Measurements from ENCODE around the gene PSME2. TPM values are rescaled to one million over a fixed set of nuclear protein-coding genes. Genes with fewer than 3 reads are reported as not detected.

The PSME2 gene
- total RNA-seq, 1 donor from 2014 or later: 110 TPM

DNA sequence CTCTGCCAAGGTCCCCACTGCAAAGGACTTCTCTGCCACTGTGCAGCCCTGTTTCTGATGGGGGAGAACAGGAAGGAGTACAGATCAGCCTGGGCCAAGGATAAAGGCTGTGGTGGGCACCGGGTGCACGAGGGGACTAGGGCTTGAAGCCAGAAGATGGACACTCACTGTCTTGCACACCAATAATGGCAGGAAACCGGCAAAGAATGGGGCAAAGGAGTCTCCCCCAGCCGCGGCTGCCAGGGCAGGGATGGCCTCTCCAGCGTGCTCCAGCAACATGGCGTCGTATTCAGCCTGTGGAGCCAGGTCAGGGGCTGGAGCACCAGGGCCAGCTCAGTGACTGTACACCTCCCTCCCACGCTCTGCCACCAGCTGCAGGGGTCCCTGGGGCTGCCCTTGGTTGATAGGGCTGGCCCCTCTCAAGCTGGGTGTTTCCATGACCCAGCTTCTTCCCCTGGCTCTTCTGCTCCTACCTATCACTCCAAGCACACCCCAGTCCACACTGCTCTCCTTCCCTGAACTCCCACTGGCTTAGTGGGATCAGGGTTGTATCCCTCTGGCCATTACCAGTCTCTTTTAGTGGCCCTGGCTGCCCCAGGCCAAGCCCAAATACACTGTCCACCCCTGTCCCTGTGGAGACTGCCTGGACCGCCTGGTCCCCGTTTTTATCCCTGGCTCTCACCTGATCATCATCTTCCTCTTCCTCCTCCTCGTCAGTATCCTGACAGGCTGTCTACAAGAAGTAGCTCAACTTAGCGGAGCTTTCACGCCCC is 35.9 kb upstream of the PSME2 start:
- no peak for DNase-seq (ENCODE audit: low read depth)
- TF ChIP-seq, protein P1, sequence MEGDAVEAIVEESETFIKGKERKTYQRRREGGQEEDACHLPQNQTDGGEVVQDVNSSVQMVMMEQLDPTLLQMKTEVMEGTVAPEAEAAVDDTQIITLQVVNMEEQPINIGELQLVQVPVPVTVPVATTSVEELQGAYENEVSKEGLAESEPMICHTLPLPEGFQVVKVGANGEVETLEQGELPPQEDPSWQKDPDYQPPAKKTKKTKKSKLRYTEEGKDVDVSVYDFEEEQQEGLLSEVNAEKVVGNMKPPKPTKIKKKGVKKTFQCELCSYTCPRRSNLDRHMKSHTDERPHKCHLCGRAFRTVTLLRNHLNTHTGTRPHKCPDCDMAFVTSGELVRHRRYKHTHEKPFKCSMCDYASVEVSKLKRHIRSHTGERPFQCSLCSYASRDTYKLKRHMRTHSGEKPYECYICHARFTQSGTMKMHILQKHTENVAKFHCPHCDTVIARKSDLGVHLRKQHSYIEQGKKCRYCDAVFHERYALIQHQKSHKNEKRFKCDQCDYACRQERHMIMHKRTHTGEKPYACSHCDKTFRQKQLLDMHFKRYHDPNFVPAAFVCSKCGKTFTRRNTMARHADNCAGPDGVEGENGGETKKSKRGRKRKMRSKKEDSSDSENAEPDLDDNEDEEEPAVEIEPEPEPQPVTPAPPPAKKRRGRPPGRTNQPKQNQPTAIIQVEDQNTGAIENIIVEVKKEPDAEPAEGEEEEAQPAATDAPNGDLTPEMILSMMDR (IDR thresholded peaks at IDR 0.05; ENCODE audit: insufficient read depth, low read length, poor library complexity, severe bottlenecking): no peak
- Histone ChIP-seq H3K36me3 (ENCODE audit: control insufficient read depth, insufficient read depth, low read length) (peaks cover 10% of the 10 kb centered on the region), H3K27me3 (ENCODE audit: control insufficient read depth, insufficient read depth, low read length) (no peaks in the 10 kb centered on the region), H3K4me3 (ENCODE audit: low read depth, low read length) (no peak overlapping the region)

DNA sequence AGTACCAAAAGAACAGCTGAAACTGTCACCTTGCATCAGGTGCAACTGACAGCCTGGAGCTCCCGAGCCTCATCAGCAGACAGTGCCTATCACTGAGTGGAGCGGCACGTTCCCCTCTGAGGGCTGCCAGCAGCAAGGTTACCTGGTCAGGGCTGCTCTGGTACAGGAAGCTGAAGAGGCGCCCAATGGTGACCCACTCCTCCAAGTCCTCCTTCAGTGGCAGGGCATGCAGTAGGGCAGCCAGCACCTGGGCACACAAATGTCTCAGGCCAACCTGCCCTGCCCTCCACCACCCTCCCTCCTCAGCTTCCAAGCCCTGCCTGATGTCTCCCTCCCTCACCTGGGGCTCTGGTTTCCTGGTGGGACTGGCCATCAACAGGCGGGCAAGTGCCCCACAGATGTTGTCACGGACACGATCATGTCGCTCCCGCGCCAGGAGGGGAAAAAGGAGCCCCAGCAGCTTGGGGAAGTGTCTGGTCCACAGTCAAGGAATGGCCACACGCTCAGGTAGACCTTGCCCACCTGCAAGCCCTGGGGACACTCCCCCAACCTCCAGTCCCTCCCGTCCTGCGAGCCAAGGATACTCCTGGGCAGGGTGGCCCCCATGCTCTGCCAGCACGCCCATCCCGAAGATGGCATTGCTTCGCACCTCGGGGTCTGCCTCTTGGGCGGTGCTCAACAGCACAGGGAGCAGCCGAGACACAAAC is 35.1 kb upstream of the PSME2 start:
- TF ChIP-seq, protein P1 (IDR thresholded peaks at IDR 0.05; ENCODE audit: insufficient read depth, low read length, poor library complexity, severe bottlenecking): no peak
- Histone ChIP-seq H3K36me3 (ENCODE audit: control insufficient read depth, insufficient read depth, low read length) (peaks cover 11% of the 10 kb centered on the region), H3K27me3 (ENCODE audit: control insufficient read depth, insufficient read depth, low read length) (no peaks in the 10 kb centered on the region), H3K4me3 (ENCODE audit: low read depth, low read length) (no peak overlapping the region)
- DNase-seq (ENCODE audit: low read depth): no peak

DNA sequence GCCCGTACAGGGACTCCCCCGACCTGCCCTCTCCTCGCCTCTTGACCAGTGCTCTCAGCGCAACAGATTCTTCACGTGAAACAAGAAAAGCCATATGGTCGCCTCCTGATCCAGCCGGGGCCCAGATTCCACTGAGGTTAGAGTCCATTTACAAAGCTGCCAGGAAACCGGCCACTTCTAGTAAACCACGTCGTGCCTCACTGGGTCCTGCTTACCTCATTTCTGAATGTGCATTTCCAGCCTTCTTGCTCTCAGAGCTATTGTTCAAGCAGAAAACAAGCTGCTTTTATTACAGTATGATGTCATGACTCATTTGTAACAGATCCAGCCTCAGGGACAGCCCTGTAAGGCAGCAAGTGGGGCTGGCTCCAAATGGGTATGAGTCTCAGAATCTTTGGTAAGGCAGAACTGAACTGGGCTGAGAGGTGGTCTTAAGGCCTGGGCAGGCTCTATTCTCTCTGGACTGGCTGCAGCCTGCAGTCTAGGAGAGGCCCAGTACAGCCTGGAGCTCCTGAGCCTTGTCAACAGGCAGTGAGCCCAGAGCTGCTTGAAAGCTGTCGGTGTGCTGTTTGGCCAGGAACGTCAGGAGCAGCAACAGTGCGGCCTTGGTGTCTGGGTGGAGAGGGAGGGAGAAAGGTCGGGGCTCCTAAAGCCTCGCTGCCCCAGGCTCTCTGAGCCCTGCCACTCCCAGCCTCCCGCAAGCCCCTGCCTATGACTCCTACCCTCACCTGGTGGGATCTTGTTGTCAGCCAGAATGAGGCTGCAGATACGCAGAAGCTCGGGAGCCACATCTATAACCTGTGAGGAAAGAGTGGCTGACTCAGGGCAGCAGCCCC is 33.8 kb upstream of the PSME2 start:
- H3K36me3 ChIP-seq (ENCODE audit: control insufficient read depth, insufficient read depth, low read length): peaks cover 12% of the 10 kb centered on the region
- DNase-seq (ENCODE audit: low read depth): peak; percentile 96
- H3K27me3 ChIP-seq (ENCODE audit: control insufficient read depth, insufficient read depth, low read length): no peaks in the 10 kb centered on the region
- TF ChIP-seq, protein P1 (IDR thresholded peaks at IDR 0.05; ENCODE audit: insufficient read depth, low read length, poor library complexity, severe bottlenecking): no peak
- no peak overlapping the region for H3K4me3 ChIP-seq (ENCODE audit: low read depth, low read length)

DNA sequence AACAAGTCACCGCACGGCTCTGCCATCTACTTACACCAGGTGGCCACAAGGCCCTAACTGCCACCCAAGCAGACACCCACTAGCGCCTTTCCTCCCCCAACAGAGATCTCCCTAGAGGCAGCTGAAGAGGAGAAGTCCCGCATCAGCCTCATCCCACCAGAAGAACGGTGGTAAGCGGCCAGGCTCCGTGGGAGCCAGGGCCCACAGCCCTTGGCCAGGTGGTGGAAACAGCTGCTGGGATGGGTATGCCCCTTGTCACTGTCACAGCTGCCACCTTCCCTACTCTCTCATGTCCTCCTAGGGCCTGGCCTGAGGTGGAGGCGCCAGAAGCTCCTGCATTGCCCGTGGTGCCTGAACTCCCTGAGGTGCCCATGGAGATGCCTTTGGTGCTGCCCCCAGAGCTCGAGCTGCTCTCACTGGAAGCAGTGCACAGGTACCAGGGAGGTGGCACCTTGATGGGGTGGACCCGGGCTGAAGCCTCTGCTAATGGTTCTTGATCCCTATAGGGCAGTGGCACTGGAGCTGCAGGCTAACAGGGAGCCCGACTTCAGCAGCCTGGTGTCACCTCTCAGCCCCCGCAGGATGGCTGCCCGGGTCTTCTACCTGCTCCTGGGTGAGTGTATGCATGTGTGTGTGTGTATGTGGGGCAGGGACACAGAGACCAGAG is 33.0 kb upstream of the PSME2 start:
- peaks cover 12% of the 10 kb centered on the region for H3K36me3 ChIP-seq (ENCODE audit: control insufficient read depth, insufficient read depth, low read length)
- no peaks in the 10 kb centered on the region for H3K27me3 ChIP-seq (ENCODE audit: control insufficient read depth, insufficient read depth, low read length)
- TF ChIP-seq, protein P1 (IDR thresholded peaks at IDR 0.05; ENCODE audit: insufficient read depth, low read length, poor library complexity, severe bottlenecking): no peak
- no peak for DNase-seq (ENCODE audit: low read depth)
- no peak overlapping the region for H3K4me3 ChIP-seq (ENCODE audit: low read depth, low read length)

DNA sequence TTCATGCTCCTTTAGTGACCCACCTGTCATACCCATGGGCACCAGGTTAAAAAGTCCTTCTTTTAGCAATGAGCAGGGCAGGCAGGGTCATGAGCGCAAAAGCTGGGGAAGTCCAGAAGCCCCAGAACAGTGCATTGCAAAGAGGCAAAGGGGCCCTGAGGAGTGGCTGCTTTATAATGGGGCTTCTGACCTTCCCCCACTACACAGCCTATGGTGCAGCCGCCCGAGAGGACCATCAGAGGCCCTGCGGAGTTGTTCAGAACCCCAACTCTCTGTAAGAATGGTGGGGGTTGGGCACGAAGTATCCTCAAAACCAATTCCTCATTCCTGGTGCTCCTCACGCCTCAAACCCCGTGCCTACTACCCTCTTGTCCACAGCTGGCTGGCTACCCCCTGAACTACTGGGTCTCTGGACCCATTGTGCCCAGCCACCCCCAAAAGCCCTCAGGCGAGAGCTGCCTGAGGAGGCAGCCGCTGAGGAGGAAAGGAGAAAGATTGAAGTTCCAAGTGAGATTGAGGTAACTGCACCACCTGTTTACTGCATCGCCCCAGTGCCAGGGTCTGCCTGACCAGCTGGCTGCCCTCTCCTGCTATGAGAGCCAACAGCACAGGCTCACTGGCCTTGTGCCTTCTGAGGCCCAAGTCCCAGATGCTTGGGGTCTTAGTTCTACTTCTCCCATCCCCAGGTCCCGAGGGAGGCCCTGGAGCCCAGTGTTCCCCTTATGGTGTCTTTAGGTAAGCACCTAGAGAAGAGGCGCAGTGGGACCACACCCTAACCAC is 32.2 kb upstream of the PSME2 start:
- Histone ChIP-seq H3K4me3 (ENCODE audit: low read depth, low read length) (no peak overlapping the region), H3K36me3 (ENCODE audit: control insufficient read depth, insufficient read depth, low read length) (peaks cover 11% of the 10 kb centered on the region), H3K27me3 (ENCODE audit: control insufficient read depth, insufficient read depth, low read length) (no peaks in the 10 kb centered on the region)
- TF ChIP-seq, protein P1 (IDR thresholded peaks at IDR 0.05; ENCODE audit: insufficient read depth, low read length, poor library complexity, severe bottlenecking): no peak
- DNase-seq (ENCODE audit: low read depth): no peak

All from kidney epithelial cell (primary cell).